Neural progenitor cell (in vitro differentiated cells): ENCODE measurements around the gene NOVA1.

ENCODE experiments used
- EZH2 ChIP-seq: fragments of 200-600 bp; sonication (generic); IDR thresholded peaks from 2 replicates; pipeline ENCODE4 v1.6.1; 2017; ENCODE audit warnings: antibody characterized with exemption, mild to moderate bottlenecking, moderate library complexity
- TF ChIP-seq, protein P1 (sequence below): fragments of 200-600 bp; sonication (generic); IDR thresholded peaks from 2 replicates; pipeline ENCODE4 v1.5.1; 2017; ENCODE audit warnings: antibody characterized with exemption, mild to moderate bottlenecking

DNA sequence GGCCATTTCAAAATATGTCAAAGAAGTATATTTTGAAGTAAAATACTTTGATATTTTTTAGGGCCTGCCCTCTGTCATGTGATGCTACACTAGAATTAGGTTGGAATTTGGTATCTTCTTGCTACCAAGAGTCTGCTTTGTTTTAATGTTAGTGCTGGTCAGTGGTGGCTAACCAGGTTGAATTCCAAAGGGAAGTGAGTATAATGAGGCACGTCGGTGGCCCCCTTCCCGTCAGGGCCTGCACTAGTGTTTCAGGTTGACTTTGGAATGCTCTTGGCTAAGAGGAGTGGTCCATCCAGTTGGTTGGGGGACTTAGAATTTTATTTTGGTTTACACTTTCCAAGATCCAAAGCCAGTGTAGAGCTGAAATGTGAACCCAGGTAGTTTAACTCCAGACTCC, 185.4 kb downstream of the NOVA1 start:
- TF ChIP-seq, protein P1, sequence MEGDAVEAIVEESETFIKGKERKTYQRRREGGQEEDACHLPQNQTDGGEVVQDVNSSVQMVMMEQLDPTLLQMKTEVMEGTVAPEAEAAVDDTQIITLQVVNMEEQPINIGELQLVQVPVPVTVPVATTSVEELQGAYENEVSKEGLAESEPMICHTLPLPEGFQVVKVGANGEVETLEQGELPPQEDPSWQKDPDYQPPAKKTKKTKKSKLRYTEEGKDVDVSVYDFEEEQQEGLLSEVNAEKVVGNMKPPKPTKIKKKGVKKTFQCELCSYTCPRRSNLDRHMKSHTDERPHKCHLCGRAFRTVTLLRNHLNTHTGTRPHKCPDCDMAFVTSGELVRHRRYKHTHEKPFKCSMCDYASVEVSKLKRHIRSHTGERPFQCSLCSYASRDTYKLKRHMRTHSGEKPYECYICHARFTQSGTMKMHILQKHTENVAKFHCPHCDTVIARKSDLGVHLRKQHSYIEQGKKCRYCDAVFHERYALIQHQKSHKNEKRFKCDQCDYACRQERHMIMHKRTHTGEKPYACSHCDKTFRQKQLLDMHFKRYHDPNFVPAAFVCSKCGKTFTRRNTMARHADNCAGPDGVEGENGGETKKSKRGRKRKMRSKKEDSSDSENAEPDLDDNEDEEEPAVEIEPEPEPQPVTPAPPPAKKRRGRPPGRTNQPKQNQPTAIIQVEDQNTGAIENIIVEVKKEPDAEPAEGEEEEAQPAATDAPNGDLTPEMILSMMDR = no peak
- TF ChIP-seq EZH2 = no peak
